Superior temporal gyrus (tissue), 1 donor: Measurements from ENCODE around the gene ZNF362.
"Not testable (repeated sequence)": the region's sequence is repeated elsewhere in the genome, so short reads cannot be mapped to it uniquely, and the experiment has no call there.

ENCODE experiments used
- DNase-seq: peaks from one replicate; pipeline ENCODE4 v3.0.0-alpha.2; 2016; ENCODE audit errors: extremely low spot score

Gene ZNF362

GRCh38 chr1:33284049-33284448 lies 27.8 kb downstream of the ZNF362 start:
- no peak for DNase-seq

- no peak for DNase-seq
Observed at GRCh38 chr1:33286451-33287185, 30.3 kb downstream of the ZNF362 start.

- DNase-seq, result no peak
Observed at GRCh38 chr1:33287317-33287716, 31.0 kb downstream of the ZNF362 start.

- no peak for DNase-seq
Observed at GRCh38 chr1:33288976-33289857, 32.9 kb downstream of the ZNF362 start.

- DNase-seq, result no peak
Observed at GRCh38 chr1:33289858-33290154, 33.5 kb downstream of the ZNF362 start.

GRCh38 chr1:33290615-33291014 lies 34.3 kb downstream of the ZNF362 start:
- DNase-seq, result not testable (repeated sequence)

- DNase-seq, result no peak
Observed at GRCh38 chr1:33292726-33293340, 36.5 kb downstream of the ZNF362 start.

- no peak for DNase-seq
Observed at GRCh38 chr1:33294071-33295010, 38.0 kb downstream of the ZNF362 start.

- no peak for DNase-seq
Observed at GRCh38 chr1:33295023-33295422, 38.7 kb downstream of the ZNF362 start.

- DNase-seq, result peak; percentile 97
Observed at GRCh38 chr1:33295450-33296081, 39.3 kb downstream of the ZNF362 start.

- DNase-seq, result no peak
Observed at GRCh38 chr1:33296082-33296458, 39.8 kb downstream of the ZNF362 start.

- no peak for DNase-seq
Observed at GRCh38 chr1:33296824-33297223, 40.5 kb downstream of the ZNF362 start.

- DNase-seq, result no peak
Observed at GRCh38 chr1:33297911-33298622, 41.8 kb downstream of the ZNF362 start.

GRCh38 chr1:33298623-33299277 lies 42.5 kb downstream of the ZNF362 start:
- peak; percentile 65 for DNase-seq

- DNase-seq, result no peak
Observed at GRCh38 chr1:33299461-33300155, 43.3 kb downstream of the ZNF362 start.

- no peak for DNase-seq
Observed at GRCh38 chr1:33300673-33301072, 44.4 kb downstream of the ZNF362 start.

- no peak for DNase-seq
Observed at GRCh38 chr1:33301273-33301984, 45.1 kb downstream of the ZNF362 start.

GRCh38 chr1:33302325-33302724 lies 46.0 kb downstream of the ZNF362 start:
- DNase-seq, result no peak

GRCh38 chr1:33305016-33305415 lies 48.7 kb downstream of the ZNF362 start:
- no peak for DNase-seq
